Measurements from ENCODE around the gene NATD1.

Gene NATD1

DNA sequence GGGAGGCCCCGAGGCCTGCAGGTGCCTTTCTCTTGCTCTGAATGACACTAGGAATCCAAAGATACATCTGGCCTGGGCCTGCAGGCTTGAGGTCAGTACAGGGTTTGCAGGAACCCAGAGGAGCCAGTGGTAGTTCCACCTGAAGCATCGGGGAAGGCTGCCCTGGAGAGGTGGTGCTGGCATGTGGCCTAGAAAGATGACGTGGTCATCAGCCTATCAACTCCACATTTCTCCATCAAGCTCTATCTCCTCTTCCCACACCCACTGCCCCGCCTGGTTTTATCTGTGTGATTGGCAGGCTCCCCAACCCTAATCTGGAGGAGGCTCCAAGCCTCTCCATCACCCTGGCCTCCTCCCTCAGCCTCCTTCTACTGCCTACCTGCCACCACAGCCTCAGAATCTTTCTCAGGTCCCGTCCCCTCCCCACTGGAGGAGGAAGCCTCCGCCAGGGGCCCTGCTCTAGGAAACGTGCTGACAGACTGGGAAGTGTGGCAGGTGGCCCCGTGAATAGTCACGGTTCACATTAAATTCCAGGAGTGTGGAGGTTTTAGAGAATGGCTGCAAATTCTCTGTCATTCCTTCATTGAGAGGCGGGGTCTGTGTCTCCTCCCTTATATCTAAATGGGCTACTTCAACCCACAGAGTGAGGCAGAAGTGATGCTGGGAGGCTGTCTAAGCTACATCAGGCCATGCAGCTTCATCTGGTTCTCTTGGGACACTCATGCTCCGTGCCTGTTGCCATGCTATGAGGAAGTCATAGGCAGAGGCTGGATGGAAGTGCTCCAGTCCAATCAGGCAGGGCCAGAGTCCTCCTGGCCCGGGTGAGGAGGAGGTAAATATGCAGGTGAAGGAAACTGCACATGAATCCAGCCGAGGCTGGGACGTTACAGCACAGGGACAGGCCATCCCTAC is 19.9 kb upstream of the NATD1 start:
- no peak for DNase-seq

DNA sequence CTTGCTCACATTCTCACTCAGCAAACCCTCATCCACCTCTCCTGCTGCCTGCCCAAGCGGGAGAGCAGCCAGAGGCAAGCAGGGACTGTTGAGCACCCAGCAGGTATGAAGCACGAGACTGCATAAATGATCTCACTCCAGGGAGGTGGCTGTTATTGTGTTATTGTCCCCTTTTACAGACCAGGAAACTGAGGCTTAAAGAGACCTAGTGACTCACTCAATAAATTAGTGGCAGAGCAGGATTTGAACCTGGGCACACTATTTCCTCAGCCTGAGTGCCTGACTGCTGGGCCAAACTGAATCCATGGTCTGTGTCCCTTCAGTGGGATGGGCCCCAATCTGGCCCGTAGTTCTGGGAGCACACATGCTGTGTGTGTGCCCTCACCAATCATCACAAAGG is 19.0 kb upstream of the NATD1 start:
- no peak for DNase-seq

DNA sequence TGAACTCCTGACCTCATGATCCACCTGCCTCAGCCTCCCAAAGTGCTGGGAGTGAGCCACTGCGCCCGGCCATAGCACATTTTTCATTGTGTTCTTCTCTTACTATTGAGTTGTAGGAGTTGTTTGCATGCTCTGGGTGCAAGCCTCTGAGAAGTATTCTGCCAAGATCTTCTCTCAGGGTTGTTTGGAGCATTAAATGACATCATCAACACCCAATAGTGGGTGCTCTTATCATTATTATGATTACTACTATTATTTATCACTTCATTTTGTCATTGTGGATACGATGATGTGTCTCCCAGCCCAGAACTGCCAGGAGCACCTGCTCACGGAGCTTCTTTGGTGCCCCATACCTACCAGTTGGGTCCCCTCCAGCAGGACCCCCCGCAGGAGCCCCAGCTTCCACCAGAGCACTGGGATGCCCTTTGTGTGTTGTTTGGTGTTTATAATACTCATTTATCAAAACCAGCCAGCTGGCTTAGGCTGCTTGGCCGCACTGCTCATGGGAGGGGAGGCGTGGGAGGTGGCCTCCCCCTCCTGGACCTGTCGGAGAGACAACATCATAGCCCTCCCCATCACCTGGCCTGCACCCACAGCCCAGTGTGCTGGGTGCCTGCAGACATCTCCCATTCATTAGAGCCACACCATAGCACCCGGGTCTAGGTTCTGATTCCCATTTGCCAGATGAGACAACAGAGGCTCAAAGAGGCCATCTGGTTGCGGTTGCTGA is 18.4 kb upstream of the NATD1 start:
- DNase-seq = no peak

GRCh38 chr17:21269394-21269793 is 16.2 kb upstream of the NATD1 start:
- DNase-seq = no peak

- DNase-seq = no peak
Measured at GRCh38 chr17:21268596-21269188, 15.5 kb upstream of the NATD1 start.

- no peak for DNase-seq
Measured at GRCh38 chr17:21263376-21263775, 10.2 kb upstream of the NATD1 start.

GRCh38 chr17:21262259-21262993 is 9.2 kb upstream of the NATD1 start:
- DNase-seq = no peak

- DNase-seq = no peak
Measured at GRCh38 chr17:21258593-21258992, 5.4 kb upstream of the NATD1 start.

DNA sequence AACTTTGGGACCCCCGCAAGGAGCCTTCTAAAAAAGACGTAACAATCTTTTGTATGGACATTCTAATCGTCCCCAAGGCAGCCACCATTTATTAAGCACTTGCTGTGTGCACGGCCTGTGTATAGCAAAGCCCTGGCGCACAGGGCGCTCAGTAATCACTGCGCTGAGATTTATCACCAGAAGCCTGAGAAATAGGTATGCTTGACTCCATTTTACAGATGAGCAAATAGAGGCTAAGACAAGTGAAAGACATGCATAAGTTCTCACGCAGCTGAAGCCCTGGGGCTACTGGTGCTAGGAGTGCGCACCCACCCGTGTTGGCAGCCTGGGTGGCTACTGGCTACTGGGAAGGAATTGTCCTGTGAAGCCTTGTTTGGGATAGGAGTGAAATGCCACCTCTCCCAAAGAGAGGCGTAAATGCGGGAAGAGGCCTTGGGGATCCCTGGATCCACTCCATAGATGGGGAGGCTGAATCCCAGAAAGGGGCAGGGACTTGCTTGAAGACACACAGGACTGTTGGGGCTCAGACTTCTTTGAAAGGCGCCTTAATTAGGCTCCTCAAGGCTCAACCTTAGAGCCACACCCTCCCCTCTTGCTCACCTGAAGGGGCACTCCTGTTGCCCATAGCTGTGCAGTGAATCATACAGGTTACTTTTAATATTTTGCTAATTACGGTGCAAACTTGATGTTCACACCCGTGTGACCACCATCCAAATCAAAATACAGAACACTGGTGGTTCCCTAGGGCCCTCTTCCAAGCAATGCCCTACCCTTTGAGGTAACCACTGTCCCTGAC is 634 bp upstream of the NATD1 start:
- no peak for DNase-seq

DNA sequence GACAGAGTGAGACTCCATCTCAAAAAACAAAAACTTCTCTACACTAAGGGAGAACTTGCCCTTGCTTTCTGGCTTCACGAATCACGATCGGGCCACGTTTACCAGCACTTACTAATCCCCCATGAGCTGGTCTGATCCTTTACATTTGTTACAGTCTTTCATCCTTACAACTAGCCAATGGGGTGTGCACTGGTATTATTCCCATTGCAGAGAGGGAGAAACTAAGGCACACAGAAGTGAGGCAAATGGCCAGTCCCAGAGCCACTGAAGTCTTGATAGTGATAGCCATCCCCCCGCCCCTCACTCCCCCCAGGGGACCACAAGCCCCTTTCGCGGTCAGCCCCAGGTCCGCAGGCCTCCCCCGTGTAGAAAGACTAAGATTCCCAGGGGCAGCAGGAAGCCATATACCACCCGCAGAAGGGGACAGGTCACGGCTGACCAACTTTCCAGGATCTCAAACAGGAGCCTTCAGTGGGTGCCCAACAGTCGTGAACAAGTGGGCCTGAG is 868 bp downstream of the NATD1 start:
- DNase-seq = no peak

- DNase-seq = no peak
Measured at GRCh38 chr17:21251337-21252010, 1.7 kb downstream of the NATD1 start.

GRCh38 chr17:21250854-21251253 is 2.4 kb downstream of the NATD1 start:
- no peak for DNase-seq

GRCh38 chr17:21249920-21250703 is 3.1 kb downstream of the NATD1 start:
- DNase-seq = no peak

DNA sequence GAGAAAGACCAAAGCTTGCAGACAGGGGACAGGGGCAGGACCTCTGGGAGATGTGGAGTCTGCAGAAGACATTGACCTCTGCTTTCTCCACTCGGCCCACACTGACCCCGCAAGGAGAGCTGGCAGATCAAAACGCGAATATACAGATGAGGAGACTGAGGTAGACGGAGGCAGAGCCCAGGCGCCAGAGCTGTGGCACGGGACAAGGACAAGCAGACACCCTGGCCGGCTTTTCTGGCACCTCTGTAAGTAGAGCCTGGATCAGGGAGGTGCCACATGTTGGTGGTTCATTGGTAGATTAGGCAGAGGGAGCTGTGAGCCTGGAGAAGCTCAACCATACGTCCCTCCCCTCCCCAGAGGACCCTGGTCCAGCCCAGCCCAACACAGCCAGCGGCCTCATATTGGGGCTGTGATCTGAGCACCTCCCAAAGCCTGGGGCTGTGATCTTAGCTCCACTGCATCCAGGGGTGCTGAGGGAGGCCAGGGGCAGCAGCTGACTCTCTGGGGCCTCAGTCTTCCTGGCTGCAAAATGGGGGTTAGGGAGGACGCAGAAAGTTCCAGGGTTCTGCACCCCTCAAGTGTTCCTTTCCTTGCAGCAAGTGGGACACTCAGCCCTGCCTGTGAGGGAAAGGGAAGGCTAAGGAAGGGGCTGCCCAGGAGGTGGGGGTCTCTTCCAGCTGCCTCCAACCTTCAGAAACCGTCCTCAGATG is 4.0 kb downstream of the NATD1 start:
- DNase-seq = no peak

GRCh38 chr17:21248500-21248899 is 4.7 kb downstream of the NATD1 start:
- DNase-seq = no peak

DNA sequence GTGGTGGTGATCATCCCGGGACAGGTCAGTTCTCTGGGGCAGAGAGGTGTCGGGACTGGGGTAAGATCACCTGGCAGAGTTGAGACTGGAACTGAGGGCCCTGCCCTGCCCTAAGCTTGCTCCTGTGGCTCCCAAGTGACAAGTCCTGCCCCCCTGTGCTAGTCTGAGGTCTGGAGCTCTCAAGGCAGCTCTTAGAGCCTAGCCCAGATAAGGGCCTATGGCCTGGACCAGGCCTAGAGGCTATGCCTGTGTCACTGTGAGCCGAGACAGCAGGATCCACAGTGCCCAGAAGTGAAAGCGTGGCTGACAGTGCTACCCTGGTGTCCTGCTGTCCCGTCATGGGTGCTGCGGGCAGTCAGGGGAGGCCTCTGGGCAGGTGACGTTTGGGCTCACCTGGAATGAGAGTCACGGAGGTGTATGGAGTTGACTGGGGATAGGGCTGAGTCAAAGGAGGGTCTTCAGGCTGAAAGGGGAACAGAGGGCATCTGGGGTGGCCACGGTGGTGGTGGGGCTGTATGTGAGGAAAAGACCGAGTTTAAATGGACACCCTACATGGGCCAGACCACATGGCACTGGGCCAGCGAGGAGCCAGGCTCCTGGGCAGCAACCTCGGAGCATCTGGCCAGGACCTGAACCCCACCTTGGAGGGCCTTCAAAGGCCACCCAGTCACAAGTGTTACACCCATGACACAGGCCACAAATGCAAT is 5.5 kb downstream of the NATD1 start:
- DNase-seq = no peak

DNA sequence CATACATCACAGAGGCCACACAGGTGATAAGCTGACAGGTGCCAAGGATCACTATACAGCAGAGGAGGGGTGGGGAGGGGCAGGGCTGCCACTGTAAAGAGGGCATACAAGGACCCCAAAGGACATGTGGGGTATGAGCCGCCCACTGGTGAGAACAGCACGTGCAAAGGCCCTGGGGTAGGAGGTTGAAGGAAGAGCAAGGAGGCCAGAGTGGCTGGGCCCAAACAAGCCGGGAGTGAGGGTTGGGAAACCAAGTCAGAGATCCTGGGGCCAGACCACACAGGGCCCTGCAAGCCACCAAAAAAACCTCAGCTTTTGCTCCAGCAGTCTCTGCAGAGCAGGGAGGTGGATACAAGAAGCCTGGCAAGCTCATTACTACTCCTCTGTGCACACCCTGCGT is 6.5 kb downstream of the NATD1 start:
- no peak for DNase-seq

DNA sequence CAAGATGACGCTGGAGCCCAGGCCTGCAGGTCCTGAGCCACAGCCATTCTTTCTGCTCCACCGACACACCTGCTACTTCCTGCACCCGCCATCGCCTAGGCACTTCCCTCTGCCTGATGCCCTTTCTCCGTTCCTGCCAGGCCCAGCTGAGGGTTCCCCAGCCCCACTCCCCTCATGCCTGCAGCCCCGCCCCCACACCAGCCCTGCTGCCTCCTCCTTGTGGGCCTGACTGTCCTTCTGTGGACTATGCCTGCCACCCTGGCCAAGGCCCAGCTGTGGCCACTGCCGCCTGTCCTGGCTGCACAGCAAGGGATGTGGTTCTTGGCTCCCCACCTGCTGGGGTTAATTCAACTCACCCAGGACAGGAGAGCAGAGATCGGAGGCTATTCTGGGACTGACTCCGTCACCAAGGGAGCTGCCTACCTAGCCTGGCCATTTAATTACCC is 7.5 kb downstream of the NATD1 start:
- no peak for DNase-seq

All from CD4-positive, alpha-beta T cell treated with Interleukin-21 for 1 hour (primary cell).